ENCODE results near the gene DLG5. TPM values are rescaled to one million over a fixed set of nuclear protein-coding genes. Genes with fewer than 3 reads are reported as not detected.

Gene DLG5
- polyA plus RNA-seq, 1 of the 3 experiments (the other 2 are of a cell fraction), result 31.3 TPM

DNA sequence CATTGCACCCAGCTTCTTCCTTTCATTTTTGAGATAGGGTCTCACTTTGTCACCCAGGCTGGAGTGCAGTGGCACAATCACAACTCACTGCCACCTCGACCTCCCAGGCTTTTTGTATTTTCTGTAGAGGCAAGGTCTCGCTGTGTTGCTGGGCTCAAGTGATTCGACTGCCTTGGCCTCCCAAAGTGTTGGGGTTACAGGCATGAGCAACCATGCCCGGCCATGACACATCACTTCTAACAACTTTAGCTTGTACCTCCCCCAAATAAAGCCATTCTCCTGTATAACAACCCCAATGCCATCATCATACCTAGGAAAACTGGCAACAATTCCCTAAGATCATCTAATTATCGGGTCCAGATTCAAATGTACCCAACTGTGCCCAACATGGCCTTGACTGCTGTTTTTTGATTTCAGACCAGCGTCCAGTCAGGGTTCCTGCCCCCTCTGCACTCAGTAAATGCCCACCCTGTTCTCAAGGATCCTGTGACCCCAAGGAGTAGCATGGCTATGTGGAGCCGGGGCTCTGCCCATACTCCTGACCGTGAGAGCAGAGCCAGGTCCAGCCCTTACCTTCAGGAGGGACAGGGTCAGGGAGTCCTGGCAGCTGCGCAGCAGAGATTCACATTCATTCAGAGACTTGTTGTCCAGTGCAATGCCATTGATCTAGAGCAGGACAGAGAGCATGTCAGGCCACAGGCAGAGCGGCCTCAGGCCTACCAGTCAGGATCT, 102.6 kb downstream of the DLG5 start:
- ChIA-PET POLR2A (no interaction called here), CTCF (interaction anchor here (1.4 kb wide), 1 partner anchor 23 kb away, joined by 4 read pairs; no protein-coding TSS in a partner anchor)
- no peaks in the 10 kb centered on the region for H3K4me1 ChIP-seq (ENCODE audit: control insufficient read depth in 1 of 2, insufficient read depth in 2 of 2, low read depth in 1 of 2, low read length in 1 of 2)
- H3K27me3 ChIP-seq (ENCODE audit: insufficient read depth), result no peaks in the 10 kb centered on the region
- no peaks in the 10 kb centered on the region for H3K79me2 ChIP-seq (ENCODE audit: insufficient read depth)
- no peaks in the 10 kb centered on the region for H3F3A ChIP-seq (replicated peaks; ENCODE audit: insufficient read depth)
- peaks cover 38 to 45% of the 10 kb centered on the region in 2 experiments for H3K36me3 ChIP-seq (replicated peaks in 1 of 2; ENCODE audit: control insufficient read depth in 1 of 2, insufficient read depth in 2 of 2, low read length in 1 of 2)
- no peak overlapping the region for H2AFZ ChIP-seq (ENCODE audit: low read depth)
- no peak overlapping the region for H3K4me3 ChIP-seq (ENCODE audit: low read depth in 2 of 2, low read length in 1 of 2)
- H4K20me1 ChIP-seq (ENCODE audit: insufficient read depth), result no peaks in the 10 kb centered on the region
- no peaks in the 10 kb centered on the region for H3K9me2 ChIP-seq
- TF ChIP-seq RXRA (IDR thresholded peaks at IDR 0.05; ENCODE audit: borderline replicate concordance, low read depth) (no peak), GATA2 (CRISPR knock-in tag; IDR thresholded peaks at IDR 0.05) (no peak), RAD21 (IDR thresholded peaks at IDR 0.05; ENCODE audit: low read length) (no peak), RFX5 (IDR thresholded peaks at IDR 0.05; ENCODE audit: low read length) (no peak), MEF2A (IDR thresholded peaks at IDR 0.05; ENCODE audit: borderline replicate concordance, low read depth) (no peak), NFIC (IDR thresholded peaks at IDR 0.05; ENCODE audit: borderline replicate concordance) (no peak), FOXJ3 (CRISPR knock-in tag; IDR thresholded peaks at IDR 0.05) (no peak), EZH2phosphoT487 (IDR thresholded peaks at IDR 0.05; ENCODE audit: borderline replicate concordance, low read depth) (no peak), FOSL2 (IDR thresholded peaks at IDR 0.05; ENCODE audit: borderline replicate concordance, low read depth) (no peak), SIN3A (IDR thresholded peaks at IDR 0.05; ENCODE audit: borderline replicate concordance, low read depth, low read length) (no peak), TAF1 (IDR thresholded peaks at IDR 0.05; ENCODE audit: borderline replicate concordance, low read depth, low read length) (no peak), YY1 (IDR thresholded peaks at IDR 0.05; ENCODE audit: low read depth) (no peak), POLR2AphosphoS5 (IDR thresholded peaks at IDR 0.05; ENCODE audit: low read depth, low read length) (no peak), CHD2 (IDR thresholded peaks at IDR 0.05; ENCODE audit: low read length, partially characterized antibody) (no peak), SMC3 (IDR thresholded peaks at IDR 0.05; ENCODE audit: low read depth, low read length) (no peak)
- TF ChIP-seq, protein P1, sequence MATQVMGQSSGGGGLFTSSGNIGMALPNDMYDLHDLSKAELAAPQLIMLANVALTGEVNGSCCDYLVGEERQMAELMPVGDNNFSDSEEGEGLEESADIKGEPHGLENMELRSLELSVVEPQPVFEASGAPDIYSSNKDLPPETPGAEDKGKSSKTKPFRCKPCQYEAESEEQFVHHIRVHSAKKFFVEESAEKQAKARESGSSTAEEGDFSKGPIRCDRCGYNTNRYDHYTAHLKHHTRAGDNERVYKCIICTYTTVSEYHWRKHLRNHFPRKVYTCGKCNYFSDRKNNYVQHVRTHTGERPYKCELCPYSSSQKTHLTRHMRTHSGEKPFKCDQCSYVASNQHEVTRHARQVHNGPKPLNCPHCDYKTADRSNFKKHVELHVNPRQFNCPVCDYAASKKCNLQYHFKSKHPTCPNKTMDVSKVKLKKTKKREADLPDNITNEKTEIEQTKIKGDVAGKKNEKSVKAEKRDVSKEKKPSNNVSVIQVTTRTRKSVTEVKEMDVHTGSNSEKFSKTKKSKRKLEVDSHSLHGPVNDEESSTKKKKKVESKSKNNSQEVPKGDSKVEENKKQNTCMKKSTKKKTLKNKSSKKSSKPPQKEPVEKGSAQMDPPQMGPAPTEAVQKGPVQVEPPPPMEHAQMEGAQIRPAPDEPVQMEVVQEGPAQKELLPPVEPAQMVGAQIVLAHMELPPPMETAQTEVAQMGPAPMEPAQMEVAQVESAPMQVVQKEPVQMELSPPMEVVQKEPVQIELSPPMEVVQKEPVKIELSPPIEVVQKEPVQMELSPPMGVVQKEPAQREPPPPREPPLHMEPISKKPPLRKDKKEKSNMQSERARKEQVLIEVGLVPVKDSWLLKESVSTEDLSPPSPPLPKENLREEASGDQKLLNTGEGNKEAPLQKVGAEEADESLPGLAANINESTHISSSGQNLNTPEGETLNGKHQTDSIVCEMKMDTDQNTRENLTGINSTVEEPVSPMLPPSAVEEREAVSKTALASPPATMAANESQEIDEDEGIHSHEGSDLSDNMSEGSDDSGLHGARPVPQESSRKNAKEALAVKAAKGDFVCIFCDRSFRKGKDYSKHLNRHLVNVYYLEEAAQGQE (IDR thresholded peaks at IDR 0.05; ENCODE audit: low read depth, low read length), result no peak
- TF ChIP-seq, protein P2, sequence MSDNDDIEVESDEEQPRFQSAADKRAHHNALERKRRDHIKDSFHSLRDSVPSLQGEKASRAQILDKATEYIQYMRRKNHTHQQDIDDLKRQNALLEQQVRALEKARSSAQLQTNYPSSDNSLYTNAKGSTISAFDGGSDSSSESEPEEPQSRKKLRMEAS (IDR thresholded peaks at IDR 0.05; ENCODE audit: low read depth), result no peak
- TF ChIP-seq, protein P3, sequence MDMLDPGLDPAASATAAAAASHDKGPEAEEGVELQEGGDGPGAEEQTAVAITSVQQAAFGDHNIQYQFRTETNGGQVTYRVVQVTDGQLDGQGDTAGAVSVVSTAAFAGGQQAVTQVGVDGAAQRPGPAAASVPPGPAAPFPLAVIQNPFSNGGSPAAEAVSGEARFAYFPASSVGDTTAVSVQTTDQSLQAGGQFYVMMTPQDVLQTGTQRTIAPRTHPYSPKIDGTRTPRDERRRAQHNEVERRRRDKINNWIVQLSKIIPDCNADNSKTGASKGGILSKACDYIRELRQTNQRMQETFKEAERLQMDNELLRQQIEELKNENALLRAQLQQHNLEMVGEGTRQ (IDR thresholded peaks at IDR 0.05; ENCODE audit: borderline replicate concordance, low read depth, low read length), result no peak
- TF ChIP-seq, protein P4, sequence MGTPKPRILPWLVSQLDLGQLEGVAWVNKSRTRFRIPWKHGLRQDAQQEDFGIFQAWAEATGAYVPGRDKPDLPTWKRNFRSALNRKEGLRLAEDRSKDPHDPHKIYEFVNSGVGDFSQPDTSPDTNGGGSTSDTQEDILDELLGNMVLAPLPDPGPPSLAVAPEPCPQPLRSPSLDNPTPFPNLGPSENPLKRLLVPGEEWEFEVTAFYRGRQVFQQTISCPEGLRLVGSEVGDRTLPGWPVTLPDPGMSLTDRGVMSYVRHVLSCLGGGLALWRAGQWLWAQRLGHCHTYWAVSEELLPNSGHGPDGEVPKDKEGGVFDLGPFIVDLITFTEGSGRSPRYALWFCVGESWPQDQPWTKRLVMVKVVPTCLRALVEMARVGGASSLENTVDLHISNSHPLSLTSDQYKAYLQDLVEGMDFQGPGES (IDR thresholded peaks at IDR 0.05; ENCODE audit: low read depth, low read length), result no peak
- H3K4me2 ChIP-seq, result no peak overlapping the region
- no peak for DNase-seq
- WGBS (ENCODE audit: low lambda C conversion rate), result 96% methylated on average over 6 of the region's 10 CpGs
- H3K9me3 ChIP-seq, result no peaks in the 10 kb centered on the region
- no peak overlapping the region for H3K27ac ChIP-seq (ENCODE audit: low read depth in 2 of 2, low read length in 1 of 2)
- no peak overlapping the region for H3K9ac ChIP-seq
